ENCODE results near the gene TTC7B. TPM values are rescaled to one million over a fixed set of nuclear protein-coding genes. Genes with fewer than 3 reads are reported as not detected.

TTC7B gene
- total and polyA plus RNA-seq, 2 of the 8 experiments (the other 6 are each of a cell fraction or from before 2014, with no cell fraction given): 23.7 to 34.0 TPM

- no peak for TF ChIP-seq TEAD4 (IDR thresholded peaks at IDR 0.05; ENCODE audit: low read depth, low read length)
- TF ChIP-seq USF2 (IDR thresholded peaks at IDR 0.05; ENCODE audit: low read length): no peak
Measured at GRCh38 chr14:90491221-90491885, 324.9 kb downstream of the TTC7B start (continued).
